GM12878 (cell line): ENCODE data around the gene AHNAK2. TPM values are rescaled to one million over a fixed set of nuclear protein-coding genes. Genes with fewer than 3 reads are reported as not detected.

Experiments used
- ATAC-seq: fragments of 200-7000 bp; cut with Tn5 transposase; 3 replicates; pipeline ENCODE4 v1.9.1; 2020; ENCODE audit warnings: mild to moderate bottlenecking, moderate library complexity
- BruUV-seq: library from RNA; stranded (reverse); fragments of 400-500 nt; replicated peaks from 2 replicates; lab custom pipeline; 2021; lab: Mats Ljungman, UMichigan
- CTCF ChIA-PET: fragments of 300-600 bp; sonication (Branson Sonifier 250); formaldehyde crosslinking; extraction: SDS; loops from one replicate; lab custom pipeline; 2021; ENCODE audit warnings: inconsistent platforms; lab: Yijun Ruan, JAX
- POLR2A ChIA-PET: fragments of 350-600 bp; formaldehyde crosslinking; extraction: SDS; loops from one replicate; lab custom pipeline; 2021; ENCODE audit warnings: inconsistent platforms; lab: Charles Lee
- RAD21 ChIA-PET: fragments of 300-600 bp; sonication (Branson Sonifier 250); formaldehyde crosslinking; loops from one replicate; lab custom pipeline; 2023; ENCODE audit warnings: antibody characterized with exemption; ENCODE audit not compliant: unreplicated experiment; lab: Charles Lee
- SMC1A ChIA-PET: fragments of 300-600 bp; sonication (Branson Sonifier 250); formaldehyde crosslinking; loops from one replicate; lab custom pipeline; 2023; ENCODE audit not compliant: unreplicated experiment, uncharacterized antibody; lab: Charles Lee
- DNase-seq: peaks from one replicate; pipeline ENCODE4 v3.0.0-alpha.2; 2011; ENCODE audit warnings: low read depth, low spot score
- FAIRE-seq: peaks from 3 replicates; lab custom pipeline; 2011; peaks lifted over from hg19 to GRCh38; lab: Jason Lieb, UNC
- H2AFZ ChIP-seq: 2 replicates; pipeline ENCODE4 v1.6.0; 2011; ENCODE audit warnings: low read depth, low read length, control low read depth; ENCODE audit not compliant: control insufficient read depth
- H3K27ac ChIP-seq: 2 replicates; pipeline ENCODE4 v1.5.1; 2011; ENCODE audit warnings: control low read depth; ENCODE audit not compliant: control insufficient read depth, insufficient read depth
- H3K27me3 ChIP-seq, 2 experiments: replicated peaks in 1 of 2; 2 replicates each; pipeline versions ENCODE4 v1.6.0 to v1.6.1; 2011; ENCODE audit warnings: low read length in 1 of 2; ENCODE audit not compliant: control insufficient read depth in 2 of 2, insufficient read depth in 2 of 2
- H3K36me3 ChIP-seq, 2 experiments: 2 replicates each; pipeline ENCODE4 v1.5.1; 2011; ENCODE audit warnings: low read length in 1 of 2; ENCODE audit not compliant: control insufficient read depth in 2 of 2, insufficient read depth in 2 of 2
- H3K4me1 ChIP-seq: 2 replicates; pipeline ENCODE4 v1.6.1; 2011; ENCODE audit warnings: mild to moderate bottlenecking, low read length, moderate library complexity, mixed read lengths; ENCODE audit not compliant: control insufficient read depth, insufficient read depth
- H3K4me2 ChIP-seq: 2 replicates; pipeline ENCODE4 v1.6.0; 2011; ENCODE audit warnings: control low read depth; ENCODE audit not compliant: control insufficient read depth, insufficient read depth
- H3K4me3 ChIP-seq: fragments of 200-600 bp; sonication (generic); 2 replicates; pipeline ENCODE4 v1.5.1; 2016
- H3K79me2 ChIP-seq: 2 replicates; pipeline ENCODE4 v1.6.0; 2011; ENCODE audit warnings: low read length; ENCODE audit not compliant: control insufficient read depth, insufficient read depth
- H3K9ac ChIP-seq: 2 replicates; pipeline ENCODE4 v1.8.0; 2011; ENCODE audit warnings: low read length, control low read depth, mixed read lengths; ENCODE audit not compliant: control insufficient read depth, insufficient read depth
- H3K9me3 ChIP-seq: replicated peaks from 3 replicates; pipeline ENCODE4 v1.5.1; 2011; ENCODE audit warnings: mild to moderate bottlenecking, low read length; ENCODE audit not compliant: control insufficient read depth, insufficient read depth
- H4K20me1 ChIP-seq: 2 replicates; pipeline ENCODE4 v1.6.0; 2011; ENCODE audit not compliant: control insufficient read depth, insufficient read depth
- CHD1 ChIP-seq: IDR thresholded peaks from 2 replicates; pipeline ENCODE4 v1.6.1; 2012; ENCODE audit warnings: low read depth, low read length, improper control_type of control experiment
- HSF1 ChIP-seq: fragments of 150-350 bp; IDR thresholded peaks from 2 replicates; pipeline ENCODE4 v1.6.1; 2014; ENCODE audit warnings: mild to moderate bottlenecking, low read depth, low read length
- TCF3 ChIP-seq: IDR thresholded peaks from 2 replicates; pipeline ENCODE4 v1.6.1; 2012; ENCODE audit warnings: low read depth, mild to moderate bottlenecking, low read length, borderline replicate concordance; ENCODE audit not compliant: insufficient read depth
- YY1 ChIP-seq: IDR thresholded peaks from 2 replicates; pipeline ENCODE4 v1.6.1; 2011; ENCODE audit warnings: low read depth, mild to moderate bottlenecking, low read length
- ZNF384 ChIP-seq: IDR thresholded peaks from 2 replicates; pipeline ENCODE4 v1.6.1; 2012; ENCODE audit warnings: low read depth, mild to moderate bottlenecking, low read length, improper control_type of control experiment, borderline replicate concordance
- WGBS: methylation state at CpG from one replicate; pipeline ENCODE4 v1.1.6; 2016; ENCODE audit warnings: low lambda C conversion rate; ENCODE audit not compliant: insufficient replicate concordance, insufficient coverage; ENCODE audit errors: missing lambda C conversion rate; 5-methylcytosine and 5-hydroxymethylcytosine counted together
- in situ Hi-C: fragments of 300-500 bp; cut with MboI; formaldehyde crosslinking; loops from 9 replicates; pipeline ENCODE4 v1.14.3; 2018; ENCODE audit warnings: mixed read lengths
- intact Hi-C: fragments of 100-400 bp; cut with micrococcal nuclease; formaldehyde crosslinking; loops from one replicate; pipeline ENCODE4 v1.14.2; 2022; ENCODE audit not compliant: unreplicated experiment
- polyA plus RNA-seq, 11 experiments: library from polyadenylated mRNA; depleted of rRNA in 4 of 11; unstranded in 6 of 11; stranded (reverse) in 5 of 11; fragments of >200 nt; fragmentation: Nextera tagmentation in 4 of 11; fragmentation: Illumina TruSeq in 1 of 11; extraction: Ambion mirVana in 4 of 11; extraction: Trizol in 1 of 11; gene quantifications; 1 replicate in 1 of 11; 2 replicates in 10 of 11; pipeline versions ENCODE4 v1.2.1 to v1.2.3, GENCODE V29; 2011 to 2016; ENCODE audit warnings: inconsistent platforms in 2 of 11, missing spikeins in 2 of 11, low read depth in 1 of 11
- total RNA-seq, 4 experiments: library from RNA; depleted of rRNA in 3 of 4; stranded (reverse); fragments of >200 nt in 3 of 4; fragmentation: Illumina TruSeq in 1 of 4; extraction: Trizol in 1 of 4; gene quantifications; 2 replicates each; pipeline versions ENCODE4 v1.2.1 to v1.2.3, GENCODE V29; 2013 to 2021

AHNAK2 gene
- total and polyA plus RNA-seq, 10 of the 15 experiments (the other 5 are each of a cell fraction or from before 2014, with no cell fraction given) = 0.03 to 0.10 TPM; not detected in 8

- FAIRE-seq = no peak
- in situ Hi-C loops = no loop called here
- H3K9me3 ChIP-seq = no peaks in the 10 kb centered on the region
- no peaks in the 10 kb centered on the region for H3K36me3 ChIP-seq
- no peak overlapping the region for H3K27ac ChIP-seq
- CTCF ChIA-PET = no interaction called here
- no peak overlapping the region for H3K4me3 ChIP-seq
- BruUV-seq = no TSS peak
- no peak for TF ChIP-seq HSF1
- TF ChIP-seq ZNF384 = no peak
- TF ChIP-seq YY1 = no peak
- no peak for TF ChIP-seq TCF3
- no peak for TF ChIP-seq CHD1
- TF ChIP-seq, all 136 proteins: peak for 0
- 37% methylated on average over 26 of the region's 26 CpGs for WGBS
- ChIA-PET RAD21 (no interaction called here), POLR2A (no interaction called here), SMC1A (no interaction called here)
- intact Hi-C loops = no loop called here
- no peaks in the 10 kb centered on the region for H4K20me1 ChIP-seq
- DNase-seq (no peak), ATAC-seq (no peak)
- no peaks in the 10 kb centered on the region for H3K4me1 ChIP-seq
- H2AFZ ChIP-seq = no peak overlapping the region
- H3K4me2 ChIP-seq = no peak overlapping the region
- H3K9ac ChIP-seq = no peak overlapping the region
- no peaks in the 10 kb centered on the region for H3K79me2 ChIP-seq
- peaks cover 0 to 2% of the 10 kb centered on the region in 2 experiments; a peak in 2 of 4 replicates for H3K27me3 ChIP-seq
These were observed 24.1 kb downstream of the AHNAK2 start for GRCh38 chr14:104953896-104954656.
